HUDEP-2 (cell line): Measurements from ENCODE around the gene CERKL.

Source experiments
- DNase-seq, 76 experiments: peaks; one replicate each; lab custom pipeline; 2025; ENCODE audit not compliant: unreplicated experiment in 76 of 76; lab: John Stamatoyannopoulos, UW

Gene CERKL

GRCh38 chr2:181628590-181629585 lies 28.0 kb downstream of the CERKL start:
- no peak for DNase-seq

GRCh38 chr2:181627545-181627944 lies 29.4 kb downstream of the CERKL start:
- no peak for DNase-seq

- DNase-seq: no peak
These were observed 30.2 kb downstream of the CERKL start for GRCh38 chr2:181626671-181627070.

GRCh38 chr2:181623159-181623558 lies 33.7 kb downstream of the CERKL start:
- DNase-seq: no peak

- DNase-seq: no peak
These were observed 35.0 kb downstream of the CERKL start for GRCh38 chr2:181621779-181622490.

GRCh38 chr2:181619516-181619915 lies 37.4 kb downstream of the CERKL start:
- DNase-seq: no peak

GRCh38 chr2:181616715-181617114 lies 40.2 kb downstream of the CERKL start:
- DNase-seq: no peak

GRCh38 chr2:181614874-181615638 lies 41.8 kb downstream of the CERKL start:
- no peak for DNase-seq

GRCh38 chr2:181613241-181613640 lies 43.7 kb downstream of the CERKL start:
- DNase-seq: no peak

- DNase-seq: no peak
These were observed 49.0 kb downstream of the CERKL start for GRCh38 chr2:181607629-181608590.

GRCh38 chr2:181605889-181606837 lies 50.7 kb downstream of the CERKL start:
- DNase-seq: no peak

GRCh38 chr2:181602017-181602416 lies 54.9 kb downstream of the CERKL start:
- DNase-seq: no peak

- no peak for DNase-seq
These were observed 60.3 kb downstream of the CERKL start for GRCh38 chr2:181596556-181596955.

GRCh38 chr2:181594322-181594721 lies 62.6 kb downstream of the CERKL start:
- DNase-seq: no peak

GRCh38 chr2:181589779-181590178 lies 67.1 kb downstream of the CERKL start:
- no peak for DNase-seq

GRCh38 chr2:181588546-181588945 lies 68.4 kb downstream of the CERKL start:
- no peak for DNase-seq

- no peak for DNase-seq
These were observed 70.3 kb downstream of the CERKL start for GRCh38 chr2:181586569-181587081.

- no peak for DNase-seq
These were observed 71.2 kb downstream of the CERKL start for GRCh38 chr2:181585732-181586131.

- DNase-seq: no peak
These were observed 75.4 kb downstream of the CERKL start for GRCh38 chr2:181581534-181581933.
